GM18873 (cell line): ENCODE results near the gene PAX2.

Experiments
- ATAC-seq: cut with Tn5 transposase; IDR thresholded peaks from one replicate; pipeline ENCODE4 v1.9.1; 2021; ENCODE audit warnings: mild to moderate bottlenecking, moderate library complexity, moderate number of reproducible peaks; ENCODE audit not compliant: unreplicated experiment, low FRiP score

Gene PAX2

GRCh38 chr10:100829933-100830727 is 84.7 kb downstream of the PAX2 start:
- ATAC-seq = no peak

GRCh38 chr10:100830728-100831111 is 85.3 kb downstream of the PAX2 start:
- ATAC-seq = no peak

GRCh38 chr10:100831742-100832141 is 86.4 kb downstream of the PAX2 start:
- no peak for ATAC-seq

- no peak for ATAC-seq
Observed at GRCh38 chr10:100835810-100836209, 90.4 kb downstream of the PAX2 start.

- no peak for ATAC-seq
Observed at GRCh38 chr10:100836891-100837290, 91.5 kb downstream of the PAX2 start.

- ATAC-seq = no peak
Observed at GRCh38 chr10:100837300-100837699, 91.9 kb downstream of the PAX2 start.

GRCh38 chr10:100838986-100839385 is 93.6 kb downstream of the PAX2 start:
- no peak for ATAC-seq

- no peak for ATAC-seq
Observed at GRCh38 chr10:100841528-100841927, 96.1 kb downstream of the PAX2 start.

GRCh38 chr10:100847440-100847839 is 102.1 kb downstream of the PAX2 start:
- no peak for ATAC-seq

- ATAC-seq = no peak
Observed at GRCh38 chr10:100848770-100849169, 103.4 kb downstream of the PAX2 start.

GRCh38 chr10:100858261-100858660 is 112.9 kb downstream of the PAX2 start:
- no peak for ATAC-seq

- ATAC-seq = no peak
Observed at GRCh38 chr10:100858747-100859483, 113.5 kb downstream of the PAX2 start.

- no peak for ATAC-seq
Observed at GRCh38 chr10:100859484-100859763, 114.0 kb downstream of the PAX2 start.

- no peak for ATAC-seq
Observed at GRCh38 chr10:100863433-100863832, 118.1 kb downstream of the PAX2 start.

GRCh38 chr10:100864036-100864885 is 118.9 kb downstream of the PAX2 start:
- no peak for ATAC-seq

GRCh38 chr10:100864978-100865377 is 119.6 kb downstream of the PAX2 start:
- ATAC-seq = no peak

- ATAC-seq = no peak
Observed at GRCh38 chr10:100866010-100866409, 120.6 kb downstream of the PAX2 start.

GRCh38 chr10:100866575-100867098 is 121.3 kb downstream of the PAX2 start:
- ATAC-seq = no peak

- ATAC-seq = no peak
Observed at GRCh38 chr10:100867261-100867963, 122.0 kb downstream of the PAX2 start.

- no peak for ATAC-seq
Observed at GRCh38 chr10:100868382-100868781, 123.0 kb downstream of the PAX2 start.
